Kidney epithelial cell (primary cell): ENCODE results near the gene PRDM9. TPM values are rescaled to one million over a fixed set of nuclear protein-coding genes. Genes with fewer than 3 reads are reported as not detected.

Source experiments
- DNase-seq: peaks from one replicate; pipeline ENCODE4 v3.0.0-alpha.2; 2010; ENCODE audit warnings: low read depth
- H3K27me3 ChIP-seq: 2 replicates; pipeline ENCODE4 v1.6.0; 2011; ENCODE audit warnings: low read length; ENCODE audit not compliant: control insufficient read depth, insufficient read depth
- H3K36me3 ChIP-seq: 2 replicates; pipeline ENCODE4 v1.5.1; 2011; ENCODE audit warnings: low read length; ENCODE audit not compliant: control insufficient read depth, insufficient read depth
- H3K4me3 ChIP-seq: 2 replicates; pipeline ENCODE4 v1.5.1; 2011; ENCODE audit warnings: low read depth, mild to moderate bottlenecking, control low read depth, low read length
- CTCF ChIP-seq: IDR thresholded peaks from 2 replicates; pipeline ENCODE4 v1.5.1; 2011; ENCODE audit warnings: mild to moderate bottlenecking, moderate library complexity, low read length, control low read depth, inconsistent platforms; ENCODE audit not compliant: insufficient read depth, poor library complexity, severe bottlenecking
- total RNA-seq: library from RNA; depleted of rRNA; stranded (reverse); fragments of >200 nt; gene quantifications from 2 replicates; pipeline ENCODE4 v1.2.3, GENCODE V29; 2015

Gene PRDM9
- total RNA-seq, 1 donor from 2014 or later = not detected

- H3K4me3 ChIP-seq = no peak overlapping the region
- TF ChIP-seq CTCF = no peak
- DNase-seq = no peak
- H3K27me3 ChIP-seq = no peaks in the 10 kb centered on the region
- no peaks in the 10 kb centered on the region for H3K36me3 ChIP-seq
Observed at GRCh38 chr5:23571059-23571458, 63.6 kb downstream of the PRDM9 start.
